ENCODE data around the gene DEFB113.

- TF ChIP-seq EZH2 (IDR thresholded peaks at IDR 0.05; ENCODE audit: borderline replicate concordance, insufficient read depth, low read depth, low read length, poor library complexity, severe bottlenecking), result no peak
- TF ChIP-seq CTCF (IDR thresholded peaks at IDR 0.05), result no peak
These were observed 29.4 kb downstream of the DEFB113 start for GRCh38 chr6:49939993-49940498.

Measured in B cell (primary cell).